HepG2 (cell line): ENCODE results near the gene CD101. TPM values are rescaled to one million over a fixed set of nuclear protein-coding genes. Genes with fewer than 3 reads are reported as not detected.

Source experiments
- ATAC-seq: fragments of 200-7000 bp; cut with Tn5 transposase; 3 replicates; pipeline ENCODE4 v1.9.1; 2020; ENCODE audit warnings: mild to moderate bottlenecking, moderate library complexity
- BruUV-seq: library from RNA; stranded (reverse); fragments of 400-500 nt; replicated peaks from 2 replicates; lab custom pipeline; 2021; lab: Mats Ljungman, UMichigan
- CTCF ChIA-PET: fragments of 300-600 bp; formaldehyde crosslinking; extraction: SDS; loops from one replicate; lab custom pipeline; 2021; ENCODE audit warnings: low total read pairs, inconsistent platforms, low intra/inter-chr PET ratio; lab: Yijun Ruan, JAX
- POLR2A ChIA-PET: fragments of 350-600 bp; sonication (Branson Sonifier 250); formaldehyde crosslinking; loops from one replicate; lab custom pipeline; 2020; ENCODE audit warnings: antibody characterized with exemption, inconsistent platforms; lab: Yijun Ruan, JAX
- DNase-seq: peaks from one replicate; pipeline ENCODE4 v3.0.0-alpha.2; 2015; ENCODE audit warnings: low spot score
- FAIRE-seq: peaks from 3 replicates; lab custom pipeline; 2011; peaks lifted over from hg19 to GRCh38; lab: Jason Lieb, UNC
- H2AFZ ChIP-seq: one replicate; pipeline ENCODE4 v1.6.1; 2011; ENCODE audit warnings: low read length, inconsistent platforms
- H3K27ac ChIP-seq: fragments of 300-600 bp; 3 replicates; pipeline ENCODE4 v1.8.0; 2011; ENCODE audit warnings: mixed run types, mild to moderate bottlenecking, mixed read lengths, low read length, inconsistent platforms; ENCODE audit not compliant: insufficient read depth; ENCODE audit errors: extremely low read length
- H3K27me3 ChIP-seq, 2 experiments: fragments of 200-600 bp in 1 of 2; 2 replicates in 1 of 2; 3 replicates in 1 of 2; pipeline versions ENCODE4 v1.6.0 to v1.8.0; 2011; ENCODE audit warnings: low read length in 2 of 2, mild to moderate bottlenecking in 2 of 2, moderate library complexity in 2 of 2, inconsistent platforms in 1 of 2; ENCODE audit not compliant: insufficient read depth in 2 of 2, control insufficient read depth in 1 of 2
- H3K36me3 ChIP-seq, 2 experiments: fragments of 200-600 bp in 1 of 2; replicated peaks in 1 of 2; 2 replicates in 1 of 2; 3 replicates in 1 of 2; pipeline versions ENCODE4 v1.5.1 to v1.8.0; 2011; ENCODE audit warnings: low read length in 2 of 2, inconsistent platforms in 1 of 2; ENCODE audit not compliant: insufficient read depth in 2 of 2, control insufficient read depth in 1 of 2
- H3K4me1 ChIP-seq: 2 replicates; pipeline ENCODE4 v1.5.1; 2012; ENCODE audit warnings: low read length, inconsistent platforms; ENCODE audit not compliant: insufficient read depth
- H3K4me2 ChIP-seq: 2 replicates; pipeline ENCODE4 v1.6.0; 2011; ENCODE audit warnings: low read depth, low read length, inconsistent platforms
- H3K4me3 ChIP-seq, 3 experiments: fragments of 200-600 bp in 1 of 3; sonication (generic), shearing (Covaris generic) in 1 of 3; replicated peaks in 1 of 3; 2 replicates each; pipeline ENCODE4 v1.5.1; 2011 to 2016; ENCODE audit warnings: low read length in 3 of 3, inconsistent platforms in 2 of 3, low read depth in 2 of 3, mild to moderate bottlenecking in 2 of 3, control low read depth in 1 of 3, mixed read lengths in 1 of 3; ENCODE audit not compliant: insufficient read depth in 1 of 3
- H3K79me2 ChIP-seq: one replicate; pipeline ENCODE4 v1.6.1; 2011; ENCODE audit warnings: low read length, inconsistent platforms; ENCODE audit not compliant: insufficient read depth
- H3K9ac ChIP-seq: 2 replicates; pipeline ENCODE4 v1.6.0; 2011; ENCODE audit warnings: mild to moderate bottlenecking, low read depth, low read length, inconsistent platforms; ENCODE audit not compliant: insufficient read depth
- H3K9me3 ChIP-seq: 2 replicates; pipeline ENCODE4 v1.5.1; 2012; ENCODE audit warnings: mild to moderate bottlenecking, low read length
- H4K20me1 ChIP-seq: 2 replicates; pipeline ENCODE4 v1.6.0; 2011; ENCODE audit warnings: inconsistent platforms, mild to moderate bottlenecking, low read length, moderate library complexity; ENCODE audit not compliant: insufficient read depth
- AHR ChIP-seq: IDR thresholded peaks from 2 replicates; pipeline ENCODE4 v1.6.1; 2018; ENCODE audit warnings: missing genetic modification reagents, missing compliant biosample characterization
- ARHGAP35 ChIP-seq: sonication (generic); formaldehyde crosslinking; IDR thresholded peaks from 2 replicates; pipeline ENCODE4 v1.9.0; 2022; ENCODE audit warnings: mild to moderate bottlenecking, inconsistent platforms, moderate library complexity, missing genetic modification reagents, borderline replicate concordance
- GZF1 ChIP-seq: sonication (generic); formaldehyde crosslinking; IDR thresholded peaks from 2 replicates; pipeline ENCODE4 v1.5.1; 2020; ENCODE audit warnings: mild to moderate bottlenecking, missing genetic modification reagents
- HMGA1 ChIP-seq: sonication (generic); formaldehyde crosslinking; conservative IDR thresholded peaks from 2 replicates; pipeline ENCODE4 v1.4.0; 2020; ENCODE audit warnings: missing genetic modification reagents
- HNF4A ChIP-seq: sonication (generic); formaldehyde crosslinking; IDR thresholded peaks from 2 replicates; pipeline ENCODE4 v1.4.0; 2020; ENCODE audit warnings: missing genetic modification reagents
- IRF1 ChIP-seq: sonication (generic); formaldehyde crosslinking; IDR thresholded peaks from 2 replicates; pipeline ENCODE4 v1.4.0; 2020; ENCODE audit warnings: low read depth, mild to moderate bottlenecking, missing genetic modification reagents
- KAT8 ChIP-seq: IDR thresholded peaks from 2 replicates; pipeline ENCODE4 v1.6.1; 2016; ENCODE audit warnings: missing genetic modification reagents, missing compliant biosample characterization
- KDM4B ChIP-seq: sonication (generic); formaldehyde crosslinking; IDR thresholded peaks from 2 replicates; pipeline ENCODE4 v1.4.0; 2020; ENCODE audit warnings: missing genetic modification reagents
- MAFG ChIP-seq: sonication (generic); formaldehyde crosslinking; IDR thresholded peaks from 2 replicates; pipeline ENCODE4 v1.5.1; 2020; ENCODE audit warnings: mild to moderate bottlenecking, missing genetic modification reagents
- SMAD3 ChIP-seq: sonication (generic); formaldehyde crosslinking; IDR thresholded peaks from 2 replicates; pipeline ENCODE4 v1.4.0; 2020; ENCODE audit warnings: missing genetic modification reagents
- SMAD9 ChIP-seq: sonication (generic); formaldehyde crosslinking; IDR thresholded peaks from 2 replicates; pipeline ENCODE4 v1.5.1; 2020; ENCODE audit warnings: mild to moderate bottlenecking, missing genetic modification reagents
- ZBTB3 ChIP-seq: sonication (generic); formaldehyde crosslinking; IDR thresholded peaks from 2 replicates; pipeline ENCODE4 v1.4.0; 2020; ENCODE audit warnings: low read depth, mild to moderate bottlenecking, moderate library complexity, missing genetic modification reagents, borderline replicate concordance
- ZNF557 ChIP-seq: sonication (generic); formaldehyde crosslinking; IDR thresholded peaks from 2 replicates; pipeline ENCODE4 v1.4.0; 2020; ENCODE audit warnings: missing genetic modification reagents
- ZNF691 ChIP-seq: sonication (generic); formaldehyde crosslinking; IDR thresholded peaks from 2 replicates; pipeline ENCODE4 v1.4.0; 2020; ENCODE audit warnings: missing genetic modification reagents, low read depth, mild to moderate bottlenecking, borderline replicate concordance
- ZNF777 ChIP-seq: sonication (generic); formaldehyde crosslinking; IDR thresholded peaks from 2 replicates; pipeline ENCODE4 v1.4.0; 2020; ENCODE audit warnings: missing genetic modification reagents
- WGBS: methylation state at CpG from one replicate; pipeline ENCODE4 v1.1.6; 2017; ENCODE audit warnings: low lambda C conversion rate; 5-methylcytosine and 5-hydroxymethylcytosine counted together
- in situ Hi-C: cut with HindIII; loops from 2 replicates; pipeline ENCODE4 v1.10.0; 2017; ENCODE audit warnings: low pct_unique_long_range_greater_than_20kb; ENCODE audit not compliant: extremely low pct_ligation_motif_present
- intact Hi-C: fragments of 100-400 bp; cut with micrococcal nuclease; formaldehyde crosslinking; loops from one replicate; pipeline ENCODE4 v1.10.0; 2022; ENCODE audit not compliant: unreplicated experiment
- polyA plus RNA-seq, 8 experiments: library from polyadenylated mRNA; depleted of rRNA in 3 of 8; stranded (reverse) in 7 of 8; unstranded in 1 of 8; fragments of >200 nt; fragmentation: Illumina TruSeq in 4 of 8; extraction: Trizol in 4 of 8; gene quantifications; 2 replicates each; pipeline versions ENCODE4 v1.2.1 to v1.2.3, GENCODE V29; 2011 to 2016; ENCODE audit warnings: low read depth in 4 of 8, missing spikeins in 1 of 8, mixed read lengths in 1 of 8; ENCODE audit not compliant: insufficient read depth in 1 of 8
- total RNA-seq, 5 experiments: library from RNA; depleted of rRNA; stranded (reverse); fragments of >200 nt; fragmentation: Illumina TruSeq; extraction: Trizol; gene quantifications; 2 replicates each; pipeline ENCODE4 v1.2.3, GENCODE V29; 2016; ENCODE audit warnings: low read depth in 1 of 5
- TF ChIP-seq, protein P1 (sequence below): sonication (generic); formaldehyde crosslinking; IDR thresholded peaks from 2 replicates; pipeline ENCODE4 v1.4.0; 2020; ENCODE audit warnings: missing genetic modification reagents, borderline replicate concordance
- TF ChIP-seq, protein P2 (sequence below): IDR thresholded peaks from 2 replicates; pipeline ENCODE4 v1.6.1; 2016; ENCODE audit warnings: missing compliant biosample characterization, missing genetic modification reagents, borderline replicate concordance

Gene CD101
- total and polyA plus RNA-seq, 2 of the 13 experiments (the other 11 are each of a cell fraction or from before 2014, with no cell fraction given): 0.05 to 0.09 TPM

GRCh38 chr1:117007719-117008013 is 6.1 kb downstream of the CD101 start:
- no peak for TF ChIP-seq KDM4B (CRISPR knock-in tag)
- TF ChIP-seq MAFG: no peak
- TF ChIP-seq SMAD9 (CRISPR knock-in tag): no peak
- no peak for TF ChIP-seq HNF4A (CRISPR knock-in tag)
- TF ChIP-seq, protein P1, sequence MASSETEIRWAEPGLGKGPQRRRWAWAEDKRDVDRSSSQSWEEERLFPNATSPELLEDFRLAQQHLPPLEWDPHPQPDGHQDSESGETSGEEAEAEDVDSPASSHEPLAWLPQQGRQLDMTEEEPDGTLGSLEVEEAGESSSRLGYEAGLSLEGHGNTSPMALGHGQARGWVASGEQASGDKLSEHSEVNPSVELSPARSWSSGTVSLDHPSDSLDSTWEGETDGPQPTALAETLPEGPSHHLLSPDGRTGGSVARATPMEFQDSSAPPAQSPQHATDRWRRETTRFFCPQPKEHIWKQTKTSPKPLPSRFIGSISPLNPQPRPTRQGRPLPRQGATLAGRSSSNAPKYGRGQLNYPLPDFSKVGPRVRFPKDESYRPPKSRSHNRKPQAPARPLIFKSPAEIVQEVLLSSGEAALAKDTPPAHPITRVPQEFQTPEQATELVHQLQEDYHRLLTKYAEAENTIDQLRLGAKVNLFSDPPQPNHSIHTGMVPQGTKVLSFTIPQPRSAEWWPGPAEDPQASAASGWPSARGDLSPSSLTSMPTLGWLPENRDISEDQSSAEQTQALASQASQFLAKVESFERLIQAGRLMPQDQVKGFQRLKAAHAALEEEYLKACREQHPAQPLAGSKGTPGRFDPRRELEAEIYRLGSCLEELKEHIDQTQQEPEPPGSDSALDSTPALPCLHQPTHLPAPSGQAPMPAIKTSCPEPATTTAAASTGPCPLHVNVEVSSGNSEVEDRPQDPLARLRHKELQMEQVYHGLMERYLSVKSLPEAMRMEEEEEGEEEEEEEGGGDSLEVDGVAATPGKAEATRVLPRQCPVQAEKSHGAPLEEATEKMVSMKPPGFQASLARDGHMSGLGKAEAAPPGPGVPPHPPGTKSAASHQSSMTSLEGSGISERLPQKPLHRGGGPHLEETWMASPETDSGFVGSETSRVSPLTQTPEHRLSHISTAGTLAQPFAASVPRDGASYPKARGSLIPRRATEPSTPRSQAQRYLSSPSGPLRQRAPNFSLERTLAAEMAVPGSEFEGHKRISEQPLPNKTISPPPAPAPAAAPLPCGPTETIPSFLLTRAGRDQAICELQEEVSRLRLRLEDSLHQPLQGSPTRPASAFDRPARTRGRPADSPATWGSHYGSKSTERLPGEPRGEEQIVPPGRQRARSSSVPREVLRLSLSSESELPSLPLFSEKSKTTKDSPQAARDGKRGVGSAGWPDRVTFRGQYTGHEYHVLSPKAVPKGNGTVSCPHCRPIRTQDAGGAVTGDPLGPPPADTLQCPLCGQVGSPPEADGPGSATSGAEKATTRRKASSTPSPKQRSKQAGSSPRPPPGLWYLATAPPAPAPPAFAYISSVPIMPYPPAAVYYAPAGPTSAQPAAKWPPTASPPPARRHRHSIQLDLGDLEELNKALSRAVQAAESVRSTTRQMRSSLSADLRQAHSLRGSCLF (CRISPR knock-in tag): no peak
- TF ChIP-seq ZNF691 (CRISPR knock-in tag): no peak
- no peak for TF ChIP-seq SMAD3 (CRISPR knock-in tag)
- no peak for TF ChIP-seq ZNF557 (CRISPR knock-in tag)
- no peak for TF ChIP-seq GZF1 (CRISPR knock-in tag)
- TF ChIP-seq AHR: no peak
- no peak for TF ChIP-seq ZNF777 (CRISPR knock-in tag)
- no peak for TF ChIP-seq KAT8 (CRISPR knock-in tag)
- no peak for TF ChIP-seq ARHGAP35 (CRISPR knock-in tag)
- no peak for TF ChIP-seq ZBTB3 (CRISPR knock-in tag)
- TF ChIP-seq, protein P2, sequence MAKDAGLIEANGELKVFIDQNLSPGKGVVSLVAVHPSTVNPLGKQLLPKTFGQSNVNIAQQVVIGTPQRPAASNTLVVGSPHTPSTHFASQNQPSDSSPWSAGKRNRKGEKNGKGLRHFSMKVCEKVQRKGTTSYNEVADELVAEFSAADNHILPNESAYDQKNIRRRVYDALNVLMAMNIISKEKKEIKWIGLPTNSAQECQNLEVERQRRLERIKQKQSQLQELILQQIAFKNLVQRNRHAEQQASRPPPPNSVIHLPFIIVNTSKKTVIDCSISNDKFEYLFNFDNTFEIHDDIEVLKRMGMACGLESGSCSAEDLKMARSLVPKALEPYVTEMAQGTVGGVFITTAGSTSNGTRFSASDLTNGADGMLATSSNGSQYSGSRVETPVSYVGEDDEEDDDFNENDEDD (CRISPR knock-in tag): no peak
- no peak for TF ChIP-seq HMGA1 (CRISPR knock-in tag)
- no peak for TF ChIP-seq IRF1 (CRISPR knock-in tag)
- no peaks in the 10 kb centered on the region for H3K27me3 ChIP-seq
- ChIA-PET POLR2A (no interaction called here), CTCF (no interaction called here)
- H3K4me3 ChIP-seq: no peak overlapping the region
- H3K9ac ChIP-seq: no peak overlapping the region
- BruUV-seq: no TSS peak
- ATAC-seq: no peak
- no peak overlapping the region for H3K4me2 ChIP-seq
- DNase-seq: no peak
- in situ Hi-C loops (no loop called here), intact Hi-C loops (no loop called here)
- H3K27ac ChIP-seq: no peak overlapping the region
- H3K36me3 ChIP-seq: no peaks in the 10 kb centered on the region
- no peak overlapping the region for H2AFZ ChIP-seq
- H4K20me1 ChIP-seq: no peaks in the 10 kb centered on the region
- H3K9me3 ChIP-seq: no peaks in the 10 kb centered on the region
- H3K79me2 ChIP-seq: no peaks in the 10 kb centered on the region
- H3K4me1 ChIP-seq: no peaks in the 10 kb centered on the region
- WGBS: 93% methylated on average over 2 of the region's 2 CpGs
- no peak for FAIRE-seq
